NCI-H2081 (cell line): Measurements from ENCODE around the gene CFAP97D1.
A peak's percentile ranks its signal among the peaks of the same experiment; 100 is the strongest.

Experiments used
- DNase-seq, 2 experiments: peaks; one replicate each; lab custom pipeline; 2025; lab: John Stamatoyannopoulos, UW

The CFAP97D1 gene

GRCh38 chr17:43780135-43780534 lies at the start of gene CFAP97D1:
TSS of gene CFAP97D1 (plus strand) at chr17:43780435. CDS start at chr17:43780463, 28 bp downstream.
- no peak for DNase-seq

GRCh38 chr17:43732958-43733357 lies 47.3 kb upstream of the CFAP97D1 start:
- no peak for DNase-seq

- DNase-seq = no peak
Observed at GRCh38 chr17:43733956-43734355, 46.3 kb upstream of the CFAP97D1 start.

GRCh38 chr17:43734376-43734775 lies 45.9 kb upstream of the CFAP97D1 start:
- DNase-seq = no peak

- DNase-seq = no peak
Observed at GRCh38 chr17:43736389-43736788, 43.8 kb upstream of the CFAP97D1 start.

- no peak for DNase-seq
Observed at GRCh38 chr17:43737722-43738121, 42.5 kb upstream of the CFAP97D1 start.

- no peak for DNase-seq
Observed at GRCh38 chr17:43740541-43740940, 39.7 kb upstream of the CFAP97D1 start.

- DNase-seq = no peak
Observed at GRCh38 chr17:43741636-43742035, 38.6 kb upstream of the CFAP97D1 start.

- no peak for DNase-seq
Observed at GRCh38 chr17:43745541-43745940, 34.7 kb upstream of the CFAP97D1 start.

GRCh38 chr17:43750153-43750552 lies 30.1 kb upstream of the CFAP97D1 start:
- no peak for DNase-seq

GRCh38 chr17:43753493-43754129 lies 26.6 kb upstream of the CFAP97D1 start:
- no peak for DNase-seq

GRCh38 chr17:43754947-43755346 lies 25.3 kb upstream of the CFAP97D1 start:
- DNase-seq = no peak

GRCh38 chr17:43755389-43755875 lies 24.8 kb upstream of the CFAP97D1 start:
- peak in 1 of 2 experiments; percentile 42 for DNase-seq

- no peak for DNase-seq
Observed at GRCh38 chr17:43756201-43756600, 24.0 kb upstream of the CFAP97D1 start.

GRCh38 chr17:43757171-43757660 lies 23.0 kb upstream of the CFAP97D1 start:
- DNase-seq = no peak

- DNase-seq = no peak
Observed at GRCh38 chr17:43758086-43758485, 22.1 kb upstream of the CFAP97D1 start.

- no peak for DNase-seq
Observed at GRCh38 chr17:43758497-43759174, 21.6 kb upstream of the CFAP97D1 start, which contains the start of gene SOST. TSS of gene SOST (minus strand) at chr17:43758791. CDS start at chr17:43758741, 50 bp downstream.

GRCh38 chr17:43759836-43760235 lies 20.4 kb upstream of the CFAP97D1 start:
- no peak for DNase-seq

- DNase-seq = peak; percentile 88 to 93
Observed at GRCh38 chr17:43760254-43760852, 19.9 kb upstream of the CFAP97D1 start.

- DNase-seq = peak; percentile 23 to 62
Observed at GRCh38 chr17:43766413-43767052, 13.7 kb upstream of the CFAP97D1 start.

GRCh38 chr17:43767053-43767712 lies 13.1 kb upstream of the CFAP97D1 start:
- no peak for DNase-seq

GRCh38 chr17:43767713-43768059 lies 12.5 kb upstream of the CFAP97D1 start:
- no peak for DNase-seq
